GM21723 (cell line): ENCODE data around the gene MBD6.

Experiments
- ATAC-seq: cut with Tn5 transposase; IDR thresholded peaks from one replicate; pipeline ENCODE4 v1.9.1; 2021; ENCODE audit warnings: mild to moderate bottlenecking, moderate library complexity; ENCODE audit not compliant: unreplicated experiment

The MBD6 gene

DNA sequence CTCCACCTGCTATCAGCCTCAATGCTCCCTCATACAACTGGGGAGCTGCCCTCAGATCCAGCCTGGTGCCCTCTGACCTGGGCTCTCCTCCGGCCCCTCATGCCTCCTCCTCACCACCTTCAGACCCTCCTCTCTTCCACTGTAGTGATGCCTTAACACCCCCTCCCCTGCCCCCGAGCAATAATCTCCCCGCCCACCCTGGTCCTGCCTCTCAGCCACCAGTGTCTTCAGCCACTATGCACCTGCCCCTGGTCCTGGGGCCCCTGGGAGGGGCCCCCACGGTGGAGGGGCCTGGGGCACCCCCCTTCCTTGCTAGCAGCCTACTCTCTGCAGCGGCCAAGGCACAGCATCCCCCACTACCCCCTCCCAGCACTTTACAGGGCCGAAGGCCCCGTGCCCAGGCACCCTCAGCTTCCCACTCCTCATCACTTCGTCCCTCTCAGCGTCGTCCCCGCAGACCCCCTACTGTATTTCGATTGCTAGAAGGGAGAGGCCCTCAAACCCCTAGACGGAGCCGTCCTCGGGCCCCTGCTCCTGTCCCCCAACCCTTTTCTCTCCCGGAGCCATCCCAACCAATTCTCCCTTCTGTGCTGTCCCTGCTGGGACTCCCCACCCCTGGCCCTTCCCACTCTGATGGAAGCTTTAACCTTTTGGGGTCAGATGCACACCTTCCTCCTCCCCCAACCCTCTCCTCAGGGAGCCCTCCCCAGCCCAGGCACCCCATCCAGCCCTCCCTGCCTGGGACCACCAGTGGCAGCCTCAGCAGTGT is 3.2 kb downstream of the MBD6 start:
- ATAC-seq, result no peak

DNA sequence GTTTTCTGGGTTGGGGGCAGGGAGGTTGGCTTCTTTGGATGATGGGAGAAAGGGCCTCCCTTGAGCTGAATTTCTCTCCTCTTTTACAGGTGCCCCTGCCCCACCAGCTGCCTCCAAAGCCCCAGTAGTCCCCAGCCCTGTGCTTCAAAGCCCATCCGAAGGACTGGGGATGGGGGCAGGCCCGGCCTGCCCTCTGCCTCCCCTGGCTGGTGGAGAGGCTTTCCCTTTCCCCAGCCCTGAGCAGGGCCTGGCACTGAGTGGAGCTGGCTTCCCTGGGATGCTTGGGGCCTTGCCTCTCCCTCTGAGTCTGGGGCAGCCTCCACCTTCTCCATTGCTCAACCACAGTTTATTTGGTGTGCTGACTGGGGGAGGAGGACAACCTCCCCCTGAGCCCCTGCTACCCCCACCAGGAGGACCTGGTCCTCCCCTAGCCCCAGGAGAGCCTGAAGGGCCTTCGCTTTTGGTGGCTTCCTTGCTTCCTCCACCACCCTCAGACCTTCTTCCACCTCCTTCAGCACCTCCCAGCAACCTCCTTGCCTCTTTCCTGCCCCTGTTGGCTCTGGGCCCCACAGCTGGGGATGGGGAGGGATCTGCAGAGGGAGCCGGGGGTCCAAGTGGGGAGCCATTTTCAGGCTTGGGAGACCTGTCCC is 4.0 kb downstream of the MBD6 start:
- no peak for ATAC-seq

DNA sequence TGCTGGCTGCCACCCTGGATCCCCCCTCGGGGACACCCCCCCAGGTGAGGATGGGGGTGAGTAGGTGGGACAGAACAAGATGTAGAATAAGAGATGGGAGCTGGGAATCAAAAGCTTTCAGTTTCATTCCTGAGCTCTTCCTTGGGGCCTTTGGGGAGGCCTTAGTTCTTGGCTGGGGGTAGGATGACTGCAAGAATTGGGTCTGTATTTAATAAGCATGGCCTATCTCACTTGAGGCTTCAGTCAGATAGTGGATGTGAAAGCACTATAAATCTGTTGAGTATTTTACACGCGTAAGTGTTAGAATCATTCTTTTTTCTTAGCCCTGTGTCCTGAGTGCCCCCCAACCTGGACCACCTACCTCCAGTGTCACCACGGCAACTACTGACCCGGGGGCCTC is 4.6 kb downstream of the MBD6 start:
- ATAC-seq, result no peak

DNA sequence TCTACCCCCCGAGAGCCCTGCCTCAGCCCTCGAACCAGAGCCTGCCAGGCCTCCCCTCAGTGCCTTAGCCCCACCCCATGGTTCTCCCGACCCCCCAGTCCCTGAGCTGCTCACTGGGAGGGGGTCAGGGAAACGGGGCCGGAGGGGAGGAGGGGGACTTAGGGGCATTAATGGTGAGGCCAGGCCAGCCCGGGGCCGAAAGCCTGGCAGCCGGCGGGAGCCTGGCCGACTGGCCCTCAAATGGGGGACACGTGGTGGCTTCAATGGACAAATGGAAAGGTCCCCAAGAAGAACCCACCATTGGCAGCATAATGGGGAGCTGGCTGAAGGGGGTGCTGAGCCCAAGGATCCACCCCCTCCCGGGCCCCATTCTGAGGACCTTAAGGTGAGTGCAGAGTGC is 5.6 kb downstream of the MBD6 start:
- no peak for ATAC-seq

DNA sequence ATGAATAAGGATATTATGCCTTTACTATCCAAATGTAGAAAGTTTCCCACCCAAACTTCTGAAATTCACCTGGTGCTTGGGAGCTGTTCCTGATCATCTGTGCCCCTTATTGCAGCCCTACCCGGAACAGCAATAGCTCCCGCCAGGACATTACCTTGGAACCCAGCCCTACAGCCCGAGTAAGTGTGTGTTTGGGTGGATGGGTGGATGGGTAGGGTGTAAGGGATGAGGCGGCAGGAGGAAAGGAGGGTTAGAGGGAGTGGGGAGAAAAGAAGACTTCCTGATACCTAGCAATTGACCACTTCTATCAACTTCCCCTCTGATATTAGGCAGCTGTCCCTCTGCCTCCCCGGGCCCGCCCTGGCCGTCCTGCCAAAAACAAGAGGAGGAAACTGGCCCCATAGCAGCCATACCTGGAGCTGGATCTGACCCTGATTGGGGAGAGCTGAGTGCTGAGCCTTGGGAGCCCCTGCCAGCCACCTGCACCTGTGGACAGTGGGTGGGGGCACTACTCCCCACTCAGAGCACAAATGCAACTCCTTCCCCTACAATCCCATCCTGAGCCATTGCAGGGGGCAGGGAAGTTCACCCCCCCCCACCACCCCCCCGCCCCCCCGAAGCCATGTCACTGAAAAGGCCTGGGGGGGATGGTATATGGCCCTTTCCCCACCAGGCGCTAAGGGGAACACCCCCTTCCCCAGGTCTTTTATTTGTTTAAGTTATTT is 6.4 kb downstream of the MBD6 start:
- ATAC-seq, result no peak

DNA sequence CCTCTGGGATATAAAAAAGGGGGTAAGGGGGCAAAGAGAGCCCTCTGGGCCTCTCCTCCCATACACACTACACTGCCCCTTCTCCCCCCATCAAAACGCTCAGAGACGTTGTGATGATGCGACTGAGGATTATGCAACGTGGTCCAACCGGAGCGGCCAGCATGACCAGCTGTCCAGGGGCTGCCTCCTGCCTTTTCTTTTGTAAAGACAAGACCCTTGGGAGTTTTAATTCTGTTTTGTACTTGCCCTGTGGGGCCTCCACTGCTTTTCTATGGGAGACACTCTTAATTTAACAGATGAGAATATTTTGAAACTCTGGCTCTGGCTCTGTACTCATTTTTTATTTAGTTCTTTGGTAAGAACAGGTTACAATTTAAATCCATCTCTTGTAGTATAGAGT is 7.2 kb downstream of the MBD6 start:
- no peak for ATAC-seq

DNA sequence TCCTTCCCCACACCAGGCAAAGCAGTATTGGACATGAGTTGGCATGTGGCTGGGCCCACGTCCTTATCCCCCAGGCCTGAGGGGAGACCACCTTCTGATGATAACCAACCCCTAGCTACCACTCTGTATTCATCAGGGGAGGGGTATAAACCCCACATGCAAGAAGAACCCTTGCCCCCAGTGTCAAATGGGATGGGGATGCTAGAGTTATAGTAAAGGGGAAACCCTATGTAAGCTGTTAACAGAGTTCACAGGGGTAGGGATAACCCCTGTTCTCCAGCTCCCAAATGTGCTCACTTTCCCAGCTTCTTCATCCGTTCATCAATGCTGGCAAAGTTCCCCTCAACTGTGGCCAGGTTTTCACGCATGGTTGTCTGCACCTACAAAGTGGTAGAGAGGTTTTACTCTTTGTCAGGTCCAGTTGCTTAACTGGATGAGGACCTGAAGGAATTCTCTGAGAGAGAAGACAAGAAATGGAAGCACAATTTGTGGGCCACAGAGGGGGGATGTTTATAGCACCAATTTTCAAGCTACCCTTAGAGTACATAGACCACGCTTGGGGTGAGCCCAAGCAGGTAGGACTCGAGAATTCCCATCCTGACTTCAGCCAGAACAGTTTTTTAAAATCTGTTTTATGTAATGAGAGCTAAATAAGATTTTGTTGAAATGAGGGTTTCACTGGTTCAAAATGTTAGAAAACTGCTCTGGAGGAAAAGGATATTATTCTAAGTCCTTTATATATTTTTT is 7.9 kb downstream of the MBD6 start:
- ATAC-seq, result no peak

DNA sequence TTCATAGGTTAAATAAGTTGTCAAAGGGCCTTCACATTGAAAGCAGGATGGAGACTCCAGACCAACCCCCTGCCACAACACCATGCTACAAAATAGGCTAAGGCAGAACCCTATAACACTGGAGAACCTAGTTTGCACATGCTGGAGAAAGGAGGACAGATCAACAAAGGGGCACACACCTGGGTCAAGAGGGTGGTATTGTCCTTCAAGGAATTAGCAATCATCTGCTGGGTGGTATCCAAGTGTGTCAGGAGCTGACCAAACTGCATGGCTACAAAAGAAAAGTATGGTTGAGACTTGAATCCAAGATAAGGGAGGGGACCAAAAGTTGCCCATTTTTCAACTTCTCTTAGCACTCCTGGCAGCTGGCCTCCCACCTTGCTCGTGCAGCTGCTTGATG is 9.2 kb downstream of the MBD6 start:
- ATAC-seq, result no peak

DNA sequence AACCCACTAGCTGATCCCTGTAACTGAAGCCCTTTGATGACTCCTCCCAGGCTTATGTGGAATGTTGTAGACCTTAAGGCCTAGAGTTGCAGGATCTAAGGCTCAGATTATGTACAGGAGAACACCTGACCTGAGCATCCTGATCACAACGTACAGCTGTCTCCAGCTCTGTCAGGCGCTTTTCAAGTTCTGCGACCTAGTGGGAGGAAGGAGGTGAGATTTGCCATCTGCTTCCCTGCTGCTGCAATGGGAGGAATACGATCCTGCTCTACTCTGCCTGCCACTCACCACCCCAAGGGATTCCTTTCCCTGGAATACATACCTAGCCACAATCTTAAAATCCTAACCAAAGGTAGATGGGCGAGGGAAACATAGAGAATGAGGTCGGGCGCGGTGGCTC is 10.5 kb downstream of the MBD6 start:
- ATAC-seq, result no peak

DNA sequence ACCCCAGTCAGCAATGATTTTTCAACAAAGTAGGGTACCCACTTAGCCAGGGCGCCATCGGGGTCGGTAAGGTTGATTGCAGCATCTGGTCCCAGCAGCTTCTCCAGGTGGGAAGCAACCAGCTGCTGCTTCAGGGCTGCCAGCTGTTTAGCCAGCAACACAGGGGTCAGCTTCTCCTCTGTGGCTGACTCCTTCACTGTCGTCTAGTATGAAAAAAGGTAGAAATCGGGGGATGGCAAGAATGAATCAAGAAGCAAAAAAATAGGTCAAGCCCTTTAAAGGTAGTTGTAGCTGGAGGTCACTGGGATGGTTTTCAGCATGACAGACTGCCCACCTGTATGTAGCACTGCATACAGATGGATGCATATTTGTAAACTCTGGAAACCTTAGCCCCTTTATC is 11.6 kb downstream of the MBD6 start:
- no peak for ATAC-seq

DNA sequence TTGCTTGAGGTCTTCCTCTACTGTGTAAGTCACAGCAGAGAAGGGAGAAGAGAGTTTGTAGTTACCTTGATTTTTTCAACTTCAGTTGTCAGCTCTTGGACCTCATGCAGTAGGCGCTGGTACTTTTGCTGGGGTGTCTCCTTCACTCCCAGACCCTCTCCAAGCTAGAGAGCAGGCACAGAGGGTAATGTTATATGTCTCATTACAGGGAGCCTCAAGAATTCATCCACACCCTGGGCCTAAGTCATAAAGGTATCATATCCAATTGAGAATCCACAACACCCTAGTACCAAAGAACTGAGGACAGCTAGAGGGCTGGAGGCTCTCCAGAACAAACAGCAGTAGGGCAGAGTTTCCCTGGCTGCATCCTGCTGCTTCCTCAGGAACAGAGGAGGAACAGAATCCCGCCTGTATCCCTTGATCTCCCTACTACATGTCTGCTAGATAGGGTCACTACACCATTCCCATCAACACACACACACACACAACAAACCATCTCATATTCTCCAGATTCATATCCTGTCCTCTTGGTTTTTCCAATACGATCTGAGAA is 12.4 kb downstream of the MBD6 start:
- ATAC-seq, result no peak

DNA sequence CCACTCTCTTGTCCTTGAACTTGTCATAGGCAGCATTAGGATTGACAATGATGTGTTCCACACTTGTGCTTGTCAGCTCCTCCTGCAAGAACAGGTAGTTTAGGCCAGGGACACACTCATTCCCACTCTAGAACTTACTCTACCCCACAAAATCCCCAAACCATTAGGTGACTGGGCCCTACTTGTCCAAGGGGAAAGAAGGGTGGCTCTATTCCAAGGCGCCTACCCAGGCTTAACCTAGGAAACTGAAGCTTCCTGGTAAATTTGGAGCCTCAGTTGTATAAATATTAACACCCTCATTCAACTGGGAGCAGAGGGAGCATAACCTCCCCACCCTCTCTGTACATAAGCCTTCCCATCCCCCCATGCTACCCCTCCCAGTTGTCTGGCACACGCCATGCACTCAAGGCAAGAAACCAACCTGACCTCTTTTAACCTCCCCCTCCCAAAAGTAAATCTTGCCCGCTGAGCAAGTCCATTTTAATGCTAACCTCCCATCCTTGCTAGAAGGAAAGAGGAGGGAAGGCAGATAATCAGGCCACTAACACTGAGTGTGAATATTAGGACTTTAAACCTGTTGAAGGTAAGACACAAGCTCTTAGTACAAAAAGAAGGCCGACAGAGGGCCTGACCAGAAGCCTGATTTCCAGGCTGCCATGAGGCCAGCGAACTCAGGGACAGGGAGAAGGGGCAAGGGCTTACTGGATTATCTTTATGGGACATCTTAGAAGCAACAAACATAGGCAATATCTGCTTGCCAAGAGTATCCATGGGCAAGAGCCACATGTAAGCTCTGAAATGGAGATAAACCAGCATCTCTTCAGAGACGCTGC is 13.4 kb downstream of the MBD6 start:
- no peak for ATAC-seq

DNA sequence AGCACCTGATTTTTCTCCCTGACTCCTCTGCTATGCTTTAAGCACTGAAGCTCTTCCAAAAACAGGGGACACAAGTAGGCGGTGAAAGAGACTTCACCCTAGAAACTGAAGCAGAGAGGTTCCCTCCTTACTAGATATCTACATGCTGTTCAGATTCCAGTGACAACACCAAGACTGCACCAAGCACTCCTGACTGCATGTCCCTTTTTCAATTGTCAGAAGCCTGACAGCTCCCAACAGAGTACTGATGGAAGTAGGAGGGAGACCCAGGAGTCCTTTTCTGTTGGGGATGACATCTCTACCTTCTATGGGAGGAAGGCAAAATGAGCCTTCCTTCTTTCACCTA is 13.9 kb downstream of the MBD6 start:
- no peak for ATAC-seq

DNA sequence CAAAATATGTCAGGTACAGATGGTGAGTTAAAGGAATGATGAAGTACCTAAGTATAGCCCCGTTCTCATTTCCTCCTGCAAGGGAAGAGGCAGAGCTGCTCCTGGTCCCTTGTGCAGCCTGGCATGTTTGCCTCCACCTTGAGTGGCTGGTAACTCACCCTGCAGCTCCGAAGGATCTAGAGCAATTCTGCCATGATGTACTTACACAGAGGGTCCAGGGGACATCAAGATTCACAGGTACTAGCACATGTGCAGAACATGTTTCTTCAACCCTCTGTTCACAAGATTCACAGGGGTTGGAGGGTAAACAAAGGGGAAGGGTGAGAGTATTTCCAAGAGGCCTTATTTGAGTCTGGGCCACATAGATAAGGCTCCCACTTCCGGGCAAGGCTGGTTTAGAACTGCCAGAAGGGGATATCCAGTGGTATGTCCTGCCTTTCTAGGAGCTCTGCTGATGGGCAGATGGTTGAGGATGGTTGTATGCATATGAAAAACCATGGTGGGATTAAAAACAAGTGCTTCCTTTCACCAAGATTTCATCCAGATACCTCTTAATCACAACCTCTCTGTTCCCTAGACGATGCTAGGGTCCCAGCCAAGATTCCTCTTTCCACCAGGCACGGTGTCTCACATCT is 16.6 kb downstream of the MBD6 start:
- no peak for ATAC-seq

DNA sequence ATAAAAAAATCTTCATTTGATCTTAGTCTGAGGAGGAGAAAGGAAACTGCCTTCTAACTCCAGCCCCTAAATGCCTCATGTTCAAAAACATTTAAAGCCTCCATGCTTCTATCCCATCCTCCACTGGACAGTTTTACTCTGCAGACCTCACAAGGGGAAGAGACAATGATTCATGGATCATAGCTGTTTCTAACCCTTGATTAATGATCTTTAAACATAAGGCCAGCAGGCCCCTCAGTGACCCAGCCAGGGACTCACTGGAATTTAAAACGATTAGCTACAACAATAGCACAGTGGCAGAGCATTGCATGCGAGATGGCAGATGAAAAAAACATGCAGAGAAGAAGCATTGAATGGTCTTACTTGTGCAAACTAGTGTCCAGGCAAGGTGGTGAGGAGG is 18.4 kb downstream of the MBD6 start:
- no peak for ATAC-seq

DNA sequence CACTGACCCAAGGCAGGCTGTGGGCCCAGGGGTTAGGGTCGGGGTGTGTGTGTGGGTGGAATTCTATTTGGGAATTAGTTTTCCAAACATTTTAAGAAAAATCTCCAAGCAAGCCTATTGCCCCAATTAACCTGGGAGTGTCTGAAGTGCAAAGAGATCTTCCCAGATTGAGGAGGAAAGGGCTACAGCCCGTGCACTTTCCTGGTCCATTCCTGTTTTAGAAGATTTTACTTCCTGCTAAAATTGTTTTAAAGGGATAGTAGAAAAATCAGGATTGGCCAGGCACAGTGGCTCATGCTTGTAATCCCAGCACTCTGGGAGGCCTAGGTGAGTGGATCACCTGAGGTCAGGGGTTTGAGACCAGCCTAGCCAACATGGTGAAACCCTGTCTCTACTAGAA is 19.1 kb downstream of the MBD6 start:
- no peak for ATAC-seq

DNA sequence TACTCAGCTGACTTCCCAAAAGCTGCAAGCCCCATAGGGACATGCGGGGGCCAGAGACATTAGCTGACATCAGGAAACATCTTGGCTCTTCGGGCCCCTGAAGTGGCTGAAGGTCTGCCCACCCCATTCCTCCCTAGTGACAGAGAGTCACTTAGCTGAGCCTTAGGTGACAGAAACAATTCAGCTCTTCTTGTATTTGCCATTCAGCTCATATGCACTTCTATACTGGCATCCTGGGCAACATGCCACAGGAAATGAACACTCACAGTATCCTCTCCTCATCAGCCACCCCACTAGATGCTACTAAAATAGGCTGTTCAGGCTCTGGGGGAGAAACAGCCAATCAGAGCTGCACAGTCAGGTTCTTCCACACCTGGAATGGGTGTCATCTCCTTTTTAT is 21.0 kb downstream of the MBD6 start:
- ATAC-seq, result no peak

DNA sequence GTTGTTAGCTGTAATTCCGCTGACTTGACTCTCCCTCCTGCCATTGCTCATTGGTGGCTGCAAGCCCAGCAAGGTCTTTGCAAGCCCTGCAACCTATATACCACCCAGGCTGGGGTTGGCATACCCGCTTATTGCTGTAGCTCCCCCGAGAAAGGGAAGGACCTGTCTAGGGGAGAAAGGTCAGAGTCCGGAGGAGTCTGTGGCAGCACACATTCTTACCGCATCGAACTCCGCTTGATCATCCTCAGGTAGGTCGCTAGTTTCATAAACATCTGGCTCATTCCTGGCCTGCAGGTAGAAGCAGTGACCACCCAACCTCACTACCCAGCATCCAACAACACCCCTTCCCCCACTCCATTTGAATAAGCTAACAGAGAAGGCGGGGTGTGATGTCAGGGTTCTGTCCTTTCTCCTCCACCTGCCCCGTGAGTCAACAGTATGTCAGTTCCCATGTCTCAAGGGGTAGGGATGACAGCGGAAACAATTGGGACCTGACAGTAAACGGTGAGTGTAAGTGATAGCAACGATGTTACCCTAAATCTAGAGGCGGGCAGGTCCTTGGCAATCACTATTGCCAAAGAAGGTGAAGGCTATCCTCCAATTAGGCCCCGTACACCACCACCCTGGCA is 23.3 kb downstream of the MBD6 start:
- ATAC-seq, result no peak
